GM23338 (cell line): ENCODE measurements around the gene NAA16.

Experiments
- EZH2 ChIP-seq: fragments of 200-600 bp; sonication (generic); IDR thresholded peaks from one replicate; pipeline ENCODE4 v1.8.0; 2017; ENCODE audit warnings: antibody characterized with exemption, mild to moderate bottlenecking, low read depth; ENCODE audit not compliant: unreplicated experiment
- JUNB ChIP-seq: IDR thresholded peaks from one replicate; pipeline ENCODE4 v1.6.1; 2016; ENCODE audit warnings: antibody characterized with exemption; ENCODE audit not compliant: unreplicated experiment
- NANOG ChIP-seq: IDR thresholded peaks from 2 replicates; pipeline ENCODE4 v1.6.1; 2016; ENCODE audit warnings: antibody characterized with exemption, borderline replicate concordance
- POLR2AphosphoS5 ChIP-seq: IDR thresholded peaks from 2 replicates; pipeline ENCODE4 v1.6.1; 2016; ENCODE audit warnings: antibody characterized with exemption, low read depth
- ZNF114 ChIP-seq: fragments of 250-450 bp; sonication (Bioruptor Pico); IDR thresholded peaks from 2 replicates; pipeline ENCODE4 v1.5.0; 2020; ENCODE audit warnings: mild to moderate bottlenecking, moderate library complexity
- TF ChIP-seq, protein P1 (sequence below): IDR thresholded peaks from one replicate; pipeline ENCODE4 v1.6.1; 2018; ENCODE audit warnings: antibody characterized with exemption; ENCODE audit not compliant: unreplicated experiment
- TF ChIP-seq, protein P2 (sequence below), 2 experiments: fragments of 200-600 bp in 1 of 2; sonication (generic) in 1 of 2; conservative IDR thresholded peaks; 2 replicates each; pipeline versions ENCODE4 v1.5.1 to v1.6.1; 2016 to 2017; ENCODE audit warnings: antibody characterized with exemption in 2 of 2, low read depth in 2 of 2, mild to moderate bottlenecking in 2 of 2, moderate library complexity in 1 of 2
- TF ChIP-seq, protein P3 (sequence below): IDR thresholded peaks from 2 replicates; pipeline ENCODE4 v1.6.1; 2016; ENCODE audit warnings: antibody characterized with exemption

DNA sequence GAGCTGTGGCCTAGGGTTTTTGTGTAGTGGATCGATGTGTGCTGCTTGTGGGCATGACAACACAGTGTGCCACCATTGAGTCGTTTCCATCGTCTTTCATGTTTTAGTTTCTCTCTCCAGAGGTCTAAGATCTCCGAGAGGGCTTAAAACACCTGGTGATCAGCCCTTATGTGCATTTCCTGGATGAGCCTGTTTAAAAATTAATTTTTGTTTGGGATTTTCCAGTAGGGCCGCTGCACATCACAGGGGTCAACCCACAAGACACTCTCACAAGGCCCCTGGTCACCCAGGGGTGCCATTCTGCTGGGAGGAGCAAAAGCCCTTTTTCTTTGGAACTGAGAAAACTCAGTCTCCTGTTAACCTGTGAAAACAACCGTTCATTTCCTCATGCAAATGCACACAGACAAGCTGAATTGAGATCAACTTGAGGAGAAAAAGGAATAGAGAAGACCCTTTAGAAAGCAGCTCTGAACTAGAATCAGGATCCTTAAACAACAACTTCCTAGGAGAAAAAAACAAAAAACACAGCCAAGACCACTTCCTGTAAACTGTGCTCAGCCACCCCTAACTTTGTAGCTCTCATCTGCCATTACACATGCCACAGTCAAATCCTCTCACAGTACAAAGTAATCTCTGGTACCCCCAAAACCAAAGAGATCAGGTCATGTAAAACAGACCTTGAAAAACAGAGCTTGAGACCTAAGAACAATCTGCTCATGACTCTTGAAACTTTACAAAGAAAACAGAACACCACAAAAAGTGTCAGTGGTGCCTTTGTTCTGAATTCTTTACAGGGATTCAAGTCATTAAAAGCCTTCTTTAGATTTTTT lies 39.4 kb upstream of the NAA16 start:
- TF ChIP-seq, protein P1, sequence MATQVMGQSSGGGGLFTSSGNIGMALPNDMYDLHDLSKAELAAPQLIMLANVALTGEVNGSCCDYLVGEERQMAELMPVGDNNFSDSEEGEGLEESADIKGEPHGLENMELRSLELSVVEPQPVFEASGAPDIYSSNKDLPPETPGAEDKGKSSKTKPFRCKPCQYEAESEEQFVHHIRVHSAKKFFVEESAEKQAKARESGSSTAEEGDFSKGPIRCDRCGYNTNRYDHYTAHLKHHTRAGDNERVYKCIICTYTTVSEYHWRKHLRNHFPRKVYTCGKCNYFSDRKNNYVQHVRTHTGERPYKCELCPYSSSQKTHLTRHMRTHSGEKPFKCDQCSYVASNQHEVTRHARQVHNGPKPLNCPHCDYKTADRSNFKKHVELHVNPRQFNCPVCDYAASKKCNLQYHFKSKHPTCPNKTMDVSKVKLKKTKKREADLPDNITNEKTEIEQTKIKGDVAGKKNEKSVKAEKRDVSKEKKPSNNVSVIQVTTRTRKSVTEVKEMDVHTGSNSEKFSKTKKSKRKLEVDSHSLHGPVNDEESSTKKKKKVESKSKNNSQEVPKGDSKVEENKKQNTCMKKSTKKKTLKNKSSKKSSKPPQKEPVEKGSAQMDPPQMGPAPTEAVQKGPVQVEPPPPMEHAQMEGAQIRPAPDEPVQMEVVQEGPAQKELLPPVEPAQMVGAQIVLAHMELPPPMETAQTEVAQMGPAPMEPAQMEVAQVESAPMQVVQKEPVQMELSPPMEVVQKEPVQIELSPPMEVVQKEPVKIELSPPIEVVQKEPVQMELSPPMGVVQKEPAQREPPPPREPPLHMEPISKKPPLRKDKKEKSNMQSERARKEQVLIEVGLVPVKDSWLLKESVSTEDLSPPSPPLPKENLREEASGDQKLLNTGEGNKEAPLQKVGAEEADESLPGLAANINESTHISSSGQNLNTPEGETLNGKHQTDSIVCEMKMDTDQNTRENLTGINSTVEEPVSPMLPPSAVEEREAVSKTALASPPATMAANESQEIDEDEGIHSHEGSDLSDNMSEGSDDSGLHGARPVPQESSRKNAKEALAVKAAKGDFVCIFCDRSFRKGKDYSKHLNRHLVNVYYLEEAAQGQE: no peak
- TF ChIP-seq POLR2AphosphoS5: no peak
- TF ChIP-seq EZH2: no peak
- TF ChIP-seq, protein P2, sequence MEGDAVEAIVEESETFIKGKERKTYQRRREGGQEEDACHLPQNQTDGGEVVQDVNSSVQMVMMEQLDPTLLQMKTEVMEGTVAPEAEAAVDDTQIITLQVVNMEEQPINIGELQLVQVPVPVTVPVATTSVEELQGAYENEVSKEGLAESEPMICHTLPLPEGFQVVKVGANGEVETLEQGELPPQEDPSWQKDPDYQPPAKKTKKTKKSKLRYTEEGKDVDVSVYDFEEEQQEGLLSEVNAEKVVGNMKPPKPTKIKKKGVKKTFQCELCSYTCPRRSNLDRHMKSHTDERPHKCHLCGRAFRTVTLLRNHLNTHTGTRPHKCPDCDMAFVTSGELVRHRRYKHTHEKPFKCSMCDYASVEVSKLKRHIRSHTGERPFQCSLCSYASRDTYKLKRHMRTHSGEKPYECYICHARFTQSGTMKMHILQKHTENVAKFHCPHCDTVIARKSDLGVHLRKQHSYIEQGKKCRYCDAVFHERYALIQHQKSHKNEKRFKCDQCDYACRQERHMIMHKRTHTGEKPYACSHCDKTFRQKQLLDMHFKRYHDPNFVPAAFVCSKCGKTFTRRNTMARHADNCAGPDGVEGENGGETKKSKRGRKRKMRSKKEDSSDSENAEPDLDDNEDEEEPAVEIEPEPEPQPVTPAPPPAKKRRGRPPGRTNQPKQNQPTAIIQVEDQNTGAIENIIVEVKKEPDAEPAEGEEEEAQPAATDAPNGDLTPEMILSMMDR (conservative IDR thresholded peaks at IDR 0.05; ENCODE audit: low read depth in 2 of 2): no peak
- TF ChIP-seq, protein P3, sequence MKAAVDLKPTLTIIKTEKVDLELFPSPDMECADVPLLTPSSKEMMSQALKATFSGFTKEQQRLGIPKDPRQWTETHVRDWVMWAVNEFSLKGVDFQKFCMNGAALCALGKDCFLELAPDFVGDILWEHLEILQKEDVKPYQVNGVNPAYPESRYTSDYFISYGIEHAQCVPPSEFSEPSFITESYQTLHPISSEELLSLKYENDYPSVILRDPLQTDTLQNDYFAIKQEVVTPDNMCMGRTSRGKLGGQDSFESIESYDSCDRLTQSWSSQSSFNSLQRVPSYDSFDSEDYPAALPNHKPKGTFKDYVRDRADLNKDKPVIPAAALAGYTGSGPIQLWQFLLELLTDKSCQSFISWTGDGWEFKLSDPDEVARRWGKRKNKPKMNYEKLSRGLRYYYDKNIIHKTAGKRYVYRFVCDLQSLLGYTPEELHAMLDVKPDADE: no peak
- TF ChIP-seq JUNB: no peak
- no peak for TF ChIP-seq ZNF114 (CRISPR knock-in tag)
- TF ChIP-seq NANOG: no peak
